T47D (cell line): ENCODE results near the gene CD53.

ENCODE experiments used
- DNase-seq, 2 experiments: peaks; one replicate each; pipeline versions ENCODE4 v3.0.0 to v3.0.0-alpha.2; 2011 to 2012; ENCODE audit warnings: low read depth in 1 of 2, low spot score in 1 of 2
- JUND ChIP-seq: IDR thresholded peaks from 2 replicates; pipeline ENCODE4 v1.6.1; 2012; ENCODE audit warnings: low read depth
- in situ Hi-C: cut with HindIII; loops from 2 replicates; pipeline ENCODE4 v1.10.0; 2016; ENCODE audit warnings: low sequenced_read_pairs, low pct_unique_long_range_greater_than_20kb

CD53 gene

GRCh38 chr1:110948038-110948810 is 75.3 kb downstream of the CD53 start:
- DNase-seq = no peak
- in situ Hi-C loops = no loop called here
- no peak for TF ChIP-seq JUND
